COLO829 (cell line): Measurements from ENCODE around the gene AQP2.
"Not testable (repeated sequence)": the region's sequence is repeated elsewhere in the genome, so short reads cannot be mapped to it uniquely, and the experiment has no call there.

Experiments used
- DNase-seq: peaks from one replicate; pipeline ENCODE4 v3.0.0; 2012; ENCODE audit warnings: low spot score

The AQP2 gene

GRCh38 chr12:49969651-49970429 is 19.3 kb downstream of the AQP2 start:
- no peak for DNase-seq

GRCh38 chr12:49970658-49971057 is 20.1 kb downstream of the AQP2 start:
- DNase-seq, result no peak

- DNase-seq, result no peak
These were observed 20.6 kb downstream of the AQP2 start for GRCh38 chr12:49971141-49971540.

- no peak for DNase-seq
These were observed 21.6 kb downstream of the AQP2 start for GRCh38 chr12:49972129-49972528.

- no peak for DNase-seq
These were observed 22.3 kb downstream of the AQP2 start, which contains the start of gene AQP6 for GRCh38 chr12:49972641-49973360. Gene AQP6, plus strand, starts transcription at chr12:49972947. Its CDS starts 227 bp downstream, at chr12:49973174.

- DNase-seq, result no peak
These were observed 22.9 kb downstream of the AQP2 start for GRCh38 chr12:49973361-49973830.

GRCh38 chr12:49974231-49974675 is 23.7 kb downstream of the AQP2 start:
- no peak for DNase-seq

- DNase-seq, result no peak
These were observed 24.3 kb downstream of the AQP2 start for GRCh38 chr12:49974677-49975317.

GRCh38 chr12:49975318-49975761 is 24.8 kb downstream of the AQP2 start:
- DNase-seq, result no peak

GRCh38 chr12:49976557-49976956 is 26.0 kb downstream of the AQP2 start:
- DNase-seq, result no peak

GRCh38 chr12:49978125-49978524 is 27.6 kb downstream of the AQP2 start:
- no peak for DNase-seq

- no peak for DNase-seq
These were observed 28.6 kb downstream of the AQP2 start for GRCh38 chr12:49979016-49979586.

GRCh38 chr12:49979791-49980190 is 29.3 kb downstream of the AQP2 start:
- DNase-seq, result no peak

GRCh38 chr12:49980501-49981349 is 30.2 kb downstream of the AQP2 start:
- DNase-seq, result no peak

- DNase-seq, result no peak
These were observed 31.9 kb downstream of the AQP2 start for GRCh38 chr12:49982246-49983087.

- peak; percentile 88 for DNase-seq
These were observed 33.4 kb downstream of the AQP2 start for GRCh38 chr12:49983892-49984291.

- DNase-seq, result no peak
These were observed 34.2 kb downstream of the AQP2 start for GRCh38 chr12:49984476-49985359.

GRCh38 chr12:49985981-49986380 is 35.4 kb downstream of the AQP2 start:
- no peak for DNase-seq

GRCh38 chr12:49986476-49986875 is 35.9 kb downstream of the AQP2 start:
- not testable (repeated sequence) for DNase-seq
